GM18870 (cell line): ENCODE data around the gene OLFML1.

Experiments used
- ATAC-seq: cut with Tn5 transposase; IDR thresholded peaks from one replicate; pipeline ENCODE4 v1.9.1; 2021; ENCODE audit warnings: moderate library complexity; ENCODE audit not compliant: unreplicated experiment

Gene OLFML1

DNA sequence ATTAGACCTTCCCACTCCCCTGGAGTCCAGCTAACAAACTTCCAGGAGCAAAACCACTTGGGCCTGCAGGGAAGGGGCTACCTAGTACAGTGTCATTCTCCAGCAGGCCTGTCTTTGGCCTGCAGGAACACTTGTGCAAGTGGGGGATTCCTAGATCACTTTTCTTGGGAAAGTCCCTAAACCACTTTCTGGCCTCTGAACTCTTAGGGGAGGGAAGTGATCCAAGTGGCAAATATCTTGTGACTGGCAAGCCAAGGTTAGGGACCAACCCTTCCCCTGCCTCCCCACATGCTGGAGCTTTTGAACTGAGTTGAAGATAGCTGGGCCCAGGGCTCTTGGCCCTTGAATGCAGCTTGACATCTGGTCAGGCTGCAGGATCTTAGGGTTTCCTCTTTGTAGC lies 45.7 kb downstream of the OLFML1 start:
- ATAC-seq: no peak

DNA sequence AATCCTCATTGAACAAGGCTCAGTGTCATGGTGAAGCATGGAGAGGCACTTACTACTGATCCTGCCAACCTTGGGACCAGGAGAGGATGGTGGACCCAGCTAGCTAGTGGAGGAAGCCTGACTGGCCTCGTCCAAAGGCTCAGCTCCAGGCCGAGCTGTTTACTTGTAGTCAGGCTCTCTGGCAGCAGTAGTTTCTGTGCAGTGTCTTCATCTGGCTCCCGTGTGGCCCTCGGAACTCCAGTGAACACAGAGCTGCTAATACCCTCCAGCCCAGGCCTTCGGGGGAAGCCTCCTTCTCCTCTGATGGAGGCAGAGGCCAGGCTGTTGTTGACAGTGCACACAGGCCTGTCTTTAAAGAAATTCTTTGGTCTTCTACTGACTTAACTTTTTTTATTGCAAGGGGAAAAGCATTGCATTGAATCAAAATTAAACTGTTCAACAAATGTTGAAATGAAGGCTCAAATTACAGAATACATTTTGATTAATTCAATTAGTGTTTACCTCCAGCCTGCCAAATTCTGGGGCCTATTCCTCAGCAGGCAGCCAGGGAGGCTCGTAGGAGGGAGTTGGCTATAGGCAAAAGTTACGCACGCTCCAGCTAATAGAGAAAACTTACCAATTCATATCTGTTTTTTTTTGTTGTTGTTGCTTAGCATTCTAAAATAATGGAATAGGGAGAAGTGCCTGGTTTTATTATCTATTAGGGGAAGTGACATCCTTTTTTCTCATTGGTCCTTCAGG lies 47.3 kb downstream of the OLFML1 start:
- ATAC-seq: no peak

- peak; percentile 12 for ATAC-seq
Observed at GRCh38 chr11:7533199-7534041, 48.1 kb downstream of the OLFML1 start.

- peak; percentile 78 for ATAC-seq
Observed at GRCh38 chr11:7534042-7534378, 48.7 kb downstream of the OLFML1 start.

- no peak for ATAC-seq
Observed at GRCh38 chr11:7536100-7536499, 50.8 kb downstream of the OLFML1 start.

- no peak for ATAC-seq
Observed at GRCh38 chr11:7537265-7537664, 52.0 kb downstream of the OLFML1 start.

DNA sequence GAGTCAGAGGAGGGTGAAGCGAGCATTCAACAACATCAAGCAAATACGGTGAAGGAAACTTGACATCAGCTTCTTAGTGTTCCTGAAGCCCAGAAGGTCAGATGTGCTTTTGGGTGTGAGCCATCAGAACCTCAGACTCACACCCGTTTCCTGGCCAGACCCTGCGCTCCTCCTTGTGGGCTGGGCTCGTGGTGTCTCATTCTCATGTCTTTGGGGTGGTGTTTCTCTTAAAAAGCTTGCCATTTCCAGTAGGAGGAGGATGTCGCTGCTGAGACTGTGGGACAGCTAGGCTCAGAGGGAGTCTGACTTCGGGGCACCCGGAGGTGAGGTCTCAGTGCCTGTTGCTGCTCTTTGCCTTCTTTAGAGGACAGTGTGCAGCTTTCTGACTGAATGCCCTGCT lies 52.7 kb downstream of the OLFML1 start:
- no peak for ATAC-seq

DNA sequence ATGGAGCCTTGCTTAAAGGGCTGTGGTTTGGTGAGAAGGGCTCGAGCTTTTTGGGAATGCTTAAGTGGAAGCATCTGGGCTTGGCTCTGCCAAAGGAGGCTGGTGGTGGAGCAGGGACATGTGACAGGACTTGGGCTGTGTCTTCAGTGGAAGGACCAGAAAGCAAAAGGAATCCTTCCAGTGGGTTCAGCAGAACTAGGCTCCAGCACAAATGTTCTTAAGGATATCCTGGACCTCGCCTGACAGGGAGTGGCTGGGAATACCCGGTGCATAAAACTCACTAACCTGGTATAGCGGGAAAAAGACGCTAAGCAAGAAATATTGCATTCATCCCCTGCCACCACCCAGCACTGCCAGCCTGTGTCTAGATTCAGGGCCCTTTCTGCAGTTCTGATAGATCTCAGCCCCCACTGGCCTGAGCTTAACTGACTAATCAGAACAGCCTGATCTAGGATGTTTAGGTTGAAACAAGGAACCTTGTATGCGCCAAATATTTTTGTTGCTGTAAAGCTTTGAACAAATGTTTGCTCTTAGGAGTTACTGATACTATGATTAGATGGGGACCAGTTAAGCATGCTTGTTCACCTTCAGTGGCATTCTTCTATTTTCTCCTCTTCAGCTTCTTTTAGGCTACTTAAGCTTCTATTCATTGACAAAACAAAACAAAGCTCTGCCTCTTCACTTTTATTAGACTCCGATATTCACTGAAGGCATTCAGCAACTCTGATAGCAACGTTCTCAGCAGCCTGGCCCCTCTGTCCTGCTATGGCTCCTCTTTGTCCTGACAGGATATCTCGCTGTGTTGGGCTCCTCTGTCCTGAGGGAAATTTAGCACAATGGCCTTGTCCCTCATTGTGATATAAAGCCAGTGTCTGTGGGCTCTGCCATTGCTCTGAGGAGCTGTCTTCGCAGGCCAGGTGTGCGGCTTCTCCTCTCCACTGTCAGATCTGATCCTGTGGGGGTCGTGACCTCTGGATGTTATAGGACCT lies 53.5 kb downstream of the OLFML1 start:
- ATAC-seq: no peak

DNA sequence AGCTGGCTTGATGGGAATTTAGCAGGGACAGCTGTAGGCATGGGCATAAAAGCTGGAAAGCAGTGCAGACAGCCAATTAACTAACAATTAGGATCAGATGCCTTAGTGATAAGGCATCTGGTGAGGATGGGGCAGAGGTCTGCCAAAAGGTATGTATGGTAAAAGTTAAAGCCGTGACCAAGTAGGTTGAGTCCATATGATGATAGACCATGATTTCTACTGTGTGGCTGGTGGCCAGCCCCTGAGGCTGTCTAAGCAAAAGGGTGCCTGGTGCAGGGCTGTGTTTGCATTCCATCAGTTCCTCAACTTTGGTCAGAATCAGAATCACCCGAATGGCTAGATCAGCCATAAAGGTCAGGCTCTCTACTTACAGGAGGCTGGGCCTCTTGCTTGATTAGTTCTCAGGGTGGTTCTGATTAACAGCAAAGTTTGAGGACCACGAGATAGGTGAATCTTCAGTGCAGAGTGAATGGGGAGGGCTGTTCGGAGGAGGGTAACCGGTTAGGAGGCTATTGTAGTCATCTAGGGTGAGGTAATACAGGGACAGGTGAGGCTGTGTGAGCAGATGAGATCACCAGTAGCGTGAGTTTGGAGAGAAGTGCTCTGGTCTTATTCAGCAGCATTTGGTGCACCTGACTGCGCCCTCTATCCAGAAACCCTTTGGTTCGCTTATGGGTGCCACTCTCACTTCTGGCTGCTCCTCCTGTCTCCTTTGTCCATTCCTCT lies 55.7 kb downstream of the OLFML1 start:
- no peak for ATAC-seq

DNA sequence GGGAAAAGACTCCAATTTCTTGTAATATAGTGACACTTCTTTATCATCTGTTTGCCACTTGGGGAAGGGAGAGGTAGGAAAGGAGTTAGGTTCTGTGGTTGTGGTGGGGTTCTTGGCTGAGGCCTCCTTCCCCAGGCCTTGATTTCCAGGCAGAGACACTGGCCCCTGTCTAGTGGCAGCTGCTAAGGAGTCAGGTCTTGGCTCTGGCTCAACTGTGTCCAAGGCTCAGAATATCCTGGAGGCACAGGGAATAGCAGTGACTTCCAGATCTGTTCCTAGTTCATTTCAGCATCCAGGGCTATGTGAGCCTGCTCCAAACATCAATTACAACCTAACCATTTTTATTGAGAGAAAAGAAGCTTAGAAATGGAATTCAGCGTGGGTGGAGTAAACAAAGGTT lies 58.0 kb downstream of the OLFML1 start:
- ATAC-seq: no peak

DNA sequence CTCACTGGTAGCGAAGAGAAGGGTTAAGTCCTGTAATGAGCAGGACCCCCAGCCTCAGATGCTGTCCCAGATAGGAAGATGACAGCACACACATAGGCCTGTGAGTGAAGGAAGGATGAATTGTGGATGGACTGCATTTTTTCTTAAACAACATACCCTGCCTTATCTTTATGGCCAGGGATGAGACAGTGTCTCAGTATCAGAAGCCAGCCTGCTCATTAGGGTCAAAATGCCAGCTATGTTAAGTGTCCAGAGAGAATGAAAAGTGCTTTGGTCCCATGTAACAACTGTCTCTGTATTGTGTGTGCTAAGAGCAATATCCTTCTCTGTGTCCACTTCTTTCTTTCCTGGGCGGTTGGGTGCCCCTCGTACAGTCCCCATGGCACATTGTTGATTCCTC lies 58.7 kb downstream of the OLFML1 start:
- no peak for ATAC-seq

DNA sequence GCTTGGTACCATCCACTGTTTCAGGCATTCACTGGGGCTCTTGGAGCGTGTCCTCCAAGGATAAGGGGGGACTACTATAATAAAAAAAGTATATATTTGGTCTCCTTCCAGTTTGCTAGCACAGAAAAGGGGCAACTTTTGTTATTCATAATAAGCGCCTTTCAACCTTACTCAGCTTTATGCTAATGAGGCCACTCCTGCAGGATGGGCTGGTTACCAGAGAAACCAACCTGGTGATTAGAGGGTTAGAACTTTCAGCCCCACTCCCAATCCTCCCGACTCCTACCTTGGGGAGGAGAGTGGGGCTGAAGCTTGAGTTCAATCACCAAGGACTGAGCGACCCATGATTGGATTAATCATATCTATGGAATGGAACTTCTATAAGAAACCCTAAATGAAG lies 60.3 kb downstream of the OLFML1 start:
- ATAC-seq: no peak

- ATAC-seq: no peak
Observed at GRCh38 chr11:7546324-7546791, 61.1 kb downstream of the OLFML1 start.

DNA sequence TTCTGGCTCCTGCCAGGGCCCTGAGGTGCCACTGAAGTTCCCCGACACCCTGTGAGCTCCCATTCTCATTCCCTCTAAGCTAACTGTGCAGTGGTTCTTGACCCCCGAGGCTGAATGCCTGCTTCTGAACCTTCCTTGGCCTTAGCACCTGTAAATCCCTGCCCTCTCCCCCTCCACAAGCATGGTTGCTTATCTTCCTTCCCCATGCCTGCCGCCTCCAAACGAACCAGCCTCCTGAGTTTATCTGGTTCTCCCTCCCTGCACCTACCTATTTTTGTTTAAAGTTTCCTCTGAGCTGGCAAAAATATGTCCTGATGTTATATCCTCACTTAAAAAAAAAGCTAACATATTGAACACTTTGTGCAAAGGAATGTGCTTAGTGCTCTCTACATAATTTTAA lies 62.4 kb downstream of the OLFML1 start:
- ATAC-seq: no peak

GRCh38 chr11:7548659-7549274 lies 63.5 kb downstream of the OLFML1 start:
- ATAC-seq: no peak

- ATAC-seq: no peak
Observed at GRCh38 chr11:7549681-7550080, 64.4 kb downstream of the OLFML1 start.

GRCh38 chr11:7551571-7551970 lies 66.3 kb downstream of the OLFML1 start:
- ATAC-seq: no peak

GRCh38 chr11:7552666-7553065 lies 67.4 kb downstream of the OLFML1 start:
- ATAC-seq: no peak

DNA sequence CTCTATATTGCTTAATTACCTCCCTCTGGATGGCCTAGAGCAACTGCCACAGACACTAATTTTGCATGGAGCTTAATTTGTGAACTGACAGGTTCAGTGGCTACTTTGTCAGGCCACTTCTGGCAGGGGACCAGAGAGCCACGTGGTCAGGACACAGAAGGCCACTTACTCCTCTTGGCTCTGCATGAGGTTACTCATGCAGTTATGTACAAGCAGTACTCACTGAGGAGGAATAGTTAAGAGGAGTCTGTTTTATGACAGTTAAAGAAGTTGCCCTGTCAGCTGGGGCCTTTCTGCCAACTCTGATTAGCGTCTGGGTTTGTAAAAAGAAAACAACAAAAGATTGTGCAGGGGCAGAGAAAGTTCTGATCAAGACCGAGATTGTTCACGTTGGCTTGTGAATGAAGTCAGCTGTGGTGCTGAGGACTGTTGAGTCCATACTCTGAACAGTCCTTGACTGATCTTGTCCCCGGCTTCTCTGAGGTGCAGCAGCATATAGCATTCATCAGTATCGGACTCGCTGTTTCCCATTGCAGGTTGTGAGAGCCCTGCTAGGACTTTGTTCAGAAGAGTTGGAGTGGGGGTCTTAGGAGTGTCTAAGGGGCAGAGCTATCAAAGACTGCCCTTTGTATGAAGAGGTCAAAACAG lies 69.9 kb downstream of the OLFML1 start:
- no peak for ATAC-seq

GRCh38 chr11:7558046-7558445 lies 72.7 kb downstream of the OLFML1 start:
- no peak for ATAC-seq
